Psoas muscle (tissue), 8 donors: ENCODE results near the gene DLGAP3. TPM values are rescaled to one million over a fixed set of nuclear protein-coding genes. Genes with fewer than 3 reads are reported as not detected.

Source experiments
- ATAC-seq, 4 donors: fragments of 200-7000 bp; cut with Tn5 transposase; one replicate each; pipeline ENCODE4 v1.9.1; 2020; ENCODE audit warnings: moderate library complexity in 3 of 4, mild to moderate bottlenecking in 2 of 4
- DNase-seq, 2 donors: peaks; one replicate each; pipeline ENCODE4 v3.0.0-alpha.2; 2020
- H3K27ac ChIP-seq: fragments of 200-600 bp; one replicate; pipeline ENCODE4 v1.8.0; 2022
- H3K27me3 ChIP-seq, 3 donors: fragments of 200-600 bp in 1 of 3; one replicate each; pipeline versions ENCODE4 v1.6.1 to v1.8.0; 2013 to 2022; ENCODE audit warnings: low read length in 2 of 3, mild to moderate bottlenecking in 2 of 3, moderate library complexity in 1 of 3; ENCODE audit not compliant: insufficient read depth in 3 of 3
- H3K36me3 ChIP-seq, 2 donors: fragments of 200-600 bp in 1 of 2; one replicate each; pipeline versions ENCODE4 v1.6.1 to v1.8.0; 2013 to 2022; ENCODE audit warnings: low read depth in 1 of 2, mild to moderate bottlenecking in 1 of 2, moderate library complexity in 1 of 2; ENCODE audit not compliant: insufficient read depth in 1 of 2
- H3K4me1 ChIP-seq: fragments of 200-600 bp; one replicate; pipeline ENCODE4 v1.8.0; 2022
- H3K4me3 ChIP-seq: fragments of 200-600 bp; one replicate; pipeline ENCODE4 v1.8.0; 2022; ENCODE audit warnings: mild to moderate bottlenecking
- H3K9me3 ChIP-seq: fragments of 200-600 bp; one replicate; pipeline ENCODE4 v1.8.0; 2022
- CTCF ChIP-seq: fragments of 200-600 bp; IDR thresholded peaks from one replicate; pipeline ENCODE4 v1.8.0; 2022; ENCODE audit warnings: antibody characterized with exemption
- WGBS, 3 donors: extraction: QIAGEN DNeasy Blood & Tissue Kit; methylation state at CpG; one replicate each; pipeline versions ENCODE4 v1.1.6 to v1.1.7; 2013; 5-methylcytosine and 5-hydroxymethylcytosine counted together
- intact Hi-C, 2 donors: fragments of 100-400 bp; cut with DNase I; formaldehyde crosslinking; loops; one replicate each; pipeline versions ENCODE4 v1.11.0 to v1.14.2; 2022
- polyA plus RNA-seq, 3 donors: library from polyadenylated mRNA; stranded (reverse); fragments of 200-250 nt; gene quantifications; one replicate each; pipeline ENCODE4 v1.2.3, GENCODE V29; 2013
- total RNA-seq, 4 donors: library from RNA; stranded (reverse); fragmentation: NEBNext Ultra II Directional in 2 of 4; extraction: Animal tissue kit (Norgen Biotek cat#: 25700) in 2 of 4; gene quantifications; one replicate each; pipeline versions ENCODE4 v1.2.1 to v1.2.4, GENCODE V29; 2021 to 2023
- donor health status: healthy with polysubstance abuse.
- donor health status: DM: no; HTN: no; CAD: no; lungs with moderate emphysema.
- donor health status: Bipolar disorder and iron deficiency.
- donor health status: healthy.
- donor health status: DM: yes; HTN: yes; CAD: no.
- donor health status: DM: no; HTN: no; CAD: no.
- donor health status: DM: no; HTN: no; CAD: no.
- donor health status: DM: yes; HTN: yes; CAD: no.

Gene DLGAP3
- total and polyA plus RNA-seq, 7 donors: 0.01 to 0.44 (median 0.08) TPM; not detected in 1

- WGBS, 3 donors: 51 to 56% (median 52%) methylated on average over 17 of the region's 17 CpGs
- no peaks in the 10 kb centered on the region for H3K9me3 ChIP-seq
- intact Hi-C loops: no loop called here
- ATAC-seq (no peak), DNase-seq (no peak)
- no peak overlapping the region for H3K4me3 ChIP-seq
- H3K36me3 ChIP-seq: no peaks in the 10 kb centered on the region
- TF ChIP-seq CTCF: no peak
- no peak overlapping the region for H3K27ac ChIP-seq
- H3K27me3 ChIP-seq: peaks cover 0 to 19% (median 2%) of the 10 kb centered on the region in 3 donors
- peaks cover 3% of the 10 kb centered on the region for H3K4me1 ChIP-seq
Observed at GRCh38 chr1:34871443-34872132, 57.9 kb downstream of the DLGAP3 start.

DNA sequence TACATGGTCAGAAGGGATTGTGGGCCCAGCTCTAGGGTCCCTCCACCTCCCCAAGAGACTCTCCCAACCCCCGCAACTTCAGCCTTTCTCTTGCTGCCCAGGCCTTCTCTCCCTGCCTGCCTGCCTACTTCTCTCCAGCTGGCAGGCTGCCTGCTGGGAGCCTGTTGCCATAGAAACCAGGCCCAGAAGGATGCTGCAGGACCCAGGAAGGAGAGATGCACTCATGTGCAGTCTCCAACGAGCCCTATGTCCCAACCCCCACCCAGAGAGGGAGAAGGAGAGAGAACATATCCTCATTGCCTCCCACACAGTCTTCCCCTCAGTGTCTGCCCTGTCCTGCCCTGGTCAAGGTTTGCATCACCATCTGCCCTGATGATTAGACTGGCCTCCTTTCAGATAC, 59.1 kb downstream of the DLGAP3 start:
- Histone ChIP-seq H3K27ac (no peak overlapping the region), H3K4me3 (no peak overlapping the region), H3K9me3 (no peaks in the 10 kb centered on the region), H3K36me3 (no peaks in the 10 kb centered on the region), H3K27me3 (peaks cover 0 to 16% (median 2%) of the 10 kb centered on the region in 3 donors), H3K4me1 (peaks cover 4% of the 10 kb centered on the region)
- WGBS, 3 donors: 65 to 72% (median 69%) methylated on average over 2 of the region's 2 CpGs
- no peak for ATAC-seq
- no peak for TF ChIP-seq CTCF
- intact Hi-C loops: no loop called here
- DNase-seq: no peak

- no peak overlapping the region for H3K4me3 ChIP-seq
- peaks cover 4% of the 10 kb centered on the region for H3K4me1 ChIP-seq
- intact Hi-C loops: loop anchor here in 1 of 2 donors (5.0 kb wide), 1 partner anchor 82 kb away; no protein-coding TSS in a partner anchor
- no peak overlapping the region for H3K27ac ChIP-seq
- H3K27me3 ChIP-seq: peaks cover 0 to 16% (median 2%) of the 10 kb centered on the region in 3 donors
- ATAC-seq (no peak), DNase-seq (no peak)
- TF ChIP-seq CTCF: no peak
- WGBS, 3 donors: 43 to 62% (median 46%) methylated on average over 4 of the region's 4 CpGs
- no peaks in the 10 kb centered on the region for H3K9me3 ChIP-seq
- no peaks in the 10 kb centered on the region for H3K36me3 ChIP-seq
Observed at GRCh38 chr1:34869760-34870159, 59.7 kb downstream of the DLGAP3 start.

GRCh38 chr1:34868230-34869049, 61.0 kb downstream of the DLGAP3 start:
- DNase-seq (no peak), ATAC-seq (no peak)
- intact Hi-C loops: loop anchor here in 1 of 2 donors (5.0 kb wide), 1 partner anchor 81 kb away; no protein-coding TSS in a partner anchor
- 91 to 94% (median 92%) methylated on average over 32 to 44 of the region's 44 CpGs for WGBS, 3 donors
- no peak for TF ChIP-seq CTCF
- Histone ChIP-seq H3K36me3 (no peaks in the 10 kb centered on the region), H3K4me1 (peaks cover 4% of the 10 kb centered on the region), H3K9me3 (no peaks in the 10 kb centered on the region), H3K27ac (no peak overlapping the region), H3K4me3 (no peak overlapping the region), H3K27me3 (peaks cover 0 to 16% (median 0%) of the 10 kb centered on the region in 3 donors)
